Liver (tissue), 2 donors: ENCODE data around the gene CD180.

ENCODE experiments used
- FOXA2 ChIP-seq: IDR thresholded peaks from 2 replicates; pipeline ENCODE4 v1.6.1; 2016; ENCODE audit warnings: antibody characterized with exemption
- TAF1 ChIP-seq: conservative IDR thresholded peaks from 2 replicates; pipeline ENCODE4 v1.6.1; 2016; ENCODE audit warnings: antibody characterized with exemption, mild to moderate bottlenecking
- donor health status: healthy.

- TF ChIP-seq FOXA2 (no peak), TAF1 (no peak)
Observed at GRCh38 chr5:67196537-67197059, at the start of gene CD180.
